Hepatocyte (in vitro differentiated cells): ENCODE data around the gene LCN12. TPM values are rescaled to one million over a fixed set of nuclear protein-coding genes. Genes with fewer than 3 reads are reported as not detected.
A peak's percentile ranks its signal among the peaks of the same experiment; 100 is the strongest.

Experiments
- DNase-seq: peaks from one replicate; pipeline ENCODE4 v3.0.0-alpha.2; 2016; ENCODE audit warnings: low spot score
- H2AFZ ChIP-seq: fragments of 200-600 bp; sonication (generic); 2 replicates; pipeline ENCODE4 v1.6.0; 2016; ENCODE audit warnings: antibody characterized with exemption, mild to moderate bottlenecking
- H3K27ac ChIP-seq: fragments of 200-600 bp; sonication (generic); 2 replicates; pipeline ENCODE4 v1.5.1; 2016; ENCODE audit warnings: mild to moderate bottlenecking
- H3K27me3 ChIP-seq: fragments of 200-600 bp; sonication (generic); 2 replicates; pipeline ENCODE4 v1.6.1; 2016
- H3K36me3 ChIP-seq: fragments of 200-600 bp; sonication (generic); replicated peaks from 2 replicates; pipeline ENCODE4 v1.5.1; 2016; ENCODE audit warnings: low read depth; ENCODE audit not compliant: insufficient read depth
- H3K4me1 ChIP-seq: fragments of 200-600 bp; sonication (generic); 2 replicates; pipeline ENCODE4 v1.5.1; 2016; ENCODE audit warnings: mild to moderate bottlenecking, moderate library complexity; ENCODE audit not compliant: insufficient read depth
- H3K4me2 ChIP-seq: fragments of 200-600 bp; sonication (generic); 2 replicates; pipeline ENCODE4 v1.6.0; 2016
- H3K4me3 ChIP-seq: fragments of 200-600 bp; sonication (generic); 2 replicates; pipeline ENCODE4 v1.5.1; 2016; ENCODE audit warnings: mild to moderate bottlenecking
- H3K79me2 ChIP-seq: fragments of 200-600 bp; sonication (generic); 2 replicates; pipeline ENCODE4 v1.6.0; 2017; ENCODE audit warnings: mild to moderate bottlenecking
- H3K9me2 ChIP-seq: fragments of 200-600 bp; sonication (generic); replicated peaks from 2 replicates; pipeline ENCODE4 v1.6.0; 2017; ENCODE audit warnings: mild to moderate bottlenecking; ENCODE audit not compliant: insufficient read depth
- H3K9me3 ChIP-seq: fragments of 200-600 bp; sonication (generic); 2 replicates; pipeline ENCODE4 v1.5.1; 2016; ENCODE audit warnings: low read depth, mild to moderate bottlenecking
- H4K20me1 ChIP-seq: fragments of 200-600 bp; sonication (generic); 2 replicates; pipeline ENCODE4 v1.6.0; 2016; ENCODE audit warnings: mild to moderate bottlenecking; ENCODE audit not compliant: insufficient read depth, poor library complexity, severe bottlenecking
- CTCF ChIP-seq: fragments of 200-600 bp; sonication (generic); IDR thresholded peaks from 2 replicates; pipeline ENCODE4 v1.5.1; 2016; ENCODE audit warnings: antibody characterized with exemption, mild to moderate bottlenecking; ENCODE audit not compliant: poor library complexity
- EZH2 ChIP-seq: fragments of 200-600 bp; sonication (generic); IDR thresholded peaks from 2 replicates; pipeline ENCODE4 v1.6.1; 2016; ENCODE audit warnings: antibody characterized with exemption, mild to moderate bottlenecking, borderline replicate concordance
- EZH2phosphoT487 ChIP-seq: fragments of 200-600 bp; sonication (generic); IDR thresholded peaks from one replicate; pipeline ENCODE4 v1.6.1; 2018; ENCODE audit warnings: antibody characterized with exemption, mild to moderate bottlenecking, low read depth, moderate library complexity; ENCODE audit not compliant: unreplicated experiment, severe bottlenecking
- WGBS: methylation state at CpG from one replicate; pipeline ENCODE4 v1.1.6; 2016; ENCODE audit warnings: low lambda C conversion rate; ENCODE audit errors: missing lambda C conversion rate; 5-methylcytosine and 5-hydroxymethylcytosine counted together
- polyA plus RNA-seq: library from polyadenylated mRNA; unstranded; fragments of >200 nt; fragmentation: Nextera tagmentation; extraction: Ambion mirVana; gene quantifications from 2 replicates; pipeline ENCODE4 v1.2.1, GENCODE V29; 2016
- total RNA-seq: library from RNA; depleted of rRNA; stranded (reverse); fragments of >200 nt; gene quantifications from 2 replicates; pipeline ENCODE4 v1.2.3, GENCODE V29; 2014

Gene LCN12
- total and polyA plus RNA-seq, 2 experiments from 2014 or later: 4.1 to 27.4 TPM

GRCh38 chr9:136949817-136950655 is 2.0 kb upstream of the LCN12 start:
- TF ChIP-seq EZH2 (no peak), CTCF (no peak), EZH2phosphoT487 (no peak)
- peak; percentile 96 for DNase-seq
- no peaks in the 10 kb centered on the region for H4K20me1 ChIP-seq
- H3K27me3 ChIP-seq: no peaks in the 10 kb centered on the region
- H3K9me2 ChIP-seq: no peaks in the 10 kb centered on the region
- H3K4me3 ChIP-seq: peak overlapping the region; percentile 62
- WGBS: 10% methylated on average over 28 of the region's 63 CpGs
- peaks cover 3% of the 10 kb centered on the region for H3K79me2 ChIP-seq
- H3K4me1 ChIP-seq: peaks cover 9% of the 10 kb centered on the region
- no peaks in the 10 kb centered on the region for H3K9me3 ChIP-seq
- H2AFZ ChIP-seq: no peak overlapping the region
- H3K4me2 ChIP-seq: peak overlapping the region; percentile 94
- H3K36me3 ChIP-seq: no peaks in the 10 kb centered on the region
- H3K27ac ChIP-seq: peak overlapping the region; percentile 98

- Histone ChIP-seq H3K9me2 (no peaks in the 10 kb centered on the region), H3K27ac (peak overlapping the region; percentile 98), H3K79me2 (peaks cover 3% of the 10 kb centered on the region), H3K27me3 (no peaks in the 10 kb centered on the region), H3K36me3 (no peaks in the 10 kb centered on the region), H2AFZ (no peak overlapping the region), H3K9me3 (no peaks in the 10 kb centered on the region), H3K4me3 (no peak overlapping the region), H3K4me1 (peaks cover 8% of the 10 kb centered on the region), H3K4me2 (peak overlapping the region; percentile 94), H4K20me1 (no peaks in the 10 kb centered on the region)
- DNase-seq: no peak
- WGBS: 48% methylated on average over 8 of the region's 9 CpGs
- TF ChIP-seq CTCF (no peak), EZH2 (no peak), EZH2phosphoT487 (no peak)
Observed at GRCh38 chr9:136950656-136951276, 1.3 kb upstream of the LCN12 start.

GRCh38 chr9:136952321-136952850 is 313 bp downstream of the LCN12 start:
- no peak overlapping the region for H3K4me2 ChIP-seq
- peaks cover 3% of the 10 kb centered on the region for H3K79me2 ChIP-seq
- no peak for DNase-seq
- no peaks in the 10 kb centered on the region for H3K27me3 ChIP-seq
- H3K4me1 ChIP-seq: peaks cover 8% of the 10 kb centered on the region
- H2AFZ ChIP-seq: no peak overlapping the region
- no peak for TF ChIP-seq EZH2
- no peak for TF ChIP-seq EZH2phosphoT487
- no peak for TF ChIP-seq CTCF
- H3K36me3 ChIP-seq: no peaks in the 10 kb centered on the region
- no peak overlapping the region for H3K4me3 ChIP-seq
- 81% methylated on average over 12 of the region's 15 CpGs for WGBS
- H4K20me1 ChIP-seq: no peaks in the 10 kb centered on the region
- no peaks in the 10 kb centered on the region for H3K9me2 ChIP-seq
- no peaks in the 10 kb centered on the region for H3K9me3 ChIP-seq
- no peak overlapping the region for H3K27ac ChIP-seq
